HG03060 (cell line): ENCODE measurements around the gene TMEM59.

ENCODE experiments used
- ATAC-seq: cut with Tn5 transposase; IDR thresholded peaks from one replicate; pipeline ENCODE4 v1.9.1; 2021; ENCODE audit warnings: low read depth, moderate number of reproducible peaks; ENCODE audit not compliant: unreplicated experiment

The TMEM59 gene

DNA sequence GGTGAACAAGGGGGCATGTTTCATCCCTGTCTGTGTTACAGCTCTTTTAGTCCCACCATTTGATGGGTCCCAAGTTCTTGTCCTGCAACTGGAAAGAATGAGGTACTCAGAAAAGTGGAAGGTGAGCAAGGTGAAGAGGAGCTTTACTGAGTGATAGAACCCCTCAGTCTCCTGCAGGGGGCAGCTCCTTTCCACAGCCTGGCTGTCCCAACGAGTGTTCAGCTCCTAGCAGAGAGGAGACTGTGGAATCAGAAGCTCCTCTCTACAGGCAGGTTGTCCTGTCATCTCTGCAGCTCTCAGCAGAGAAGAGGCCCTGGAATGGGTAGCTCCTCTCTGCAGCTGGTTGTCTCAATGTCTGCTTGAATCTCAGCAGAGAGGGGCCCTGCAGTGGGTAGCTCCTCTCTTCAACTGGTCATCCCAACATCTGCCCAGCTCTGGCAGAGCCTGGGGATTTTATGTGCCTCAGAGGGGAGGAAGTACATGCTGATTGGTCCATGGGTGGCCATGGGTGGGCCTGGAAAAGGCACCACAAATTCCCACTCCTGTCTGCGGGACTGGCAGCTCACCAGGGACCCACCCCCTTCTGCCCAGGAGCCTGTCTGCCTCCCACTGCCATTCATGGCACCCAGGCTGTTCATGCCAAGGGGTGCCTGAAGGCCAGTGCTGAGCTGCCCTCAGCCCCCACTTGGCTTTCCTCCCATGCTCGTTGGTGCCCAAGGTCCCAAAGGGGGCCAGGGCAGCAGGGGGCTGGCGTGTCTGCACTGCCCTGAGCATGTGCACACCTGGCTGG, 60.7 kb downstream of the TMEM59 start:
- no peak for ATAC-seq

DNA sequence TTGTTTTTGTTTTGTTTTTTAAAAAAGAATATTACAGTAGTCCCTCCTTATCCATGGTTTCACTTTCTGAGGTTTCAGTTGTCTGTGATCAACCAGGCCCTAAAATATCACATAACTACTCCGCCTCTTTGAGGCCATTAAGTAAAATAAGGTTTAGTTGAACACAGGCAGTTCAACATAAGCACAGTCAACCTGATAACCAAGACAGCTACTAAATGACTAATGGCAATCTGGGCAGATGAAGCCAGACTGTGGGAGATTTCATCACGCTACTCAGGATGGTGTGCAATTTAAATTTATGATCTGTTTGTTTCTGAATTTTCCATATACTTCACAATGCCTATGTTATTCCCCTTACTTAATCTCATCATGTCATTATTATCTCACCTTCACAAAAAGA, 65.1 kb downstream of the TMEM59 start:
- ATAC-seq, result no peak

DNA sequence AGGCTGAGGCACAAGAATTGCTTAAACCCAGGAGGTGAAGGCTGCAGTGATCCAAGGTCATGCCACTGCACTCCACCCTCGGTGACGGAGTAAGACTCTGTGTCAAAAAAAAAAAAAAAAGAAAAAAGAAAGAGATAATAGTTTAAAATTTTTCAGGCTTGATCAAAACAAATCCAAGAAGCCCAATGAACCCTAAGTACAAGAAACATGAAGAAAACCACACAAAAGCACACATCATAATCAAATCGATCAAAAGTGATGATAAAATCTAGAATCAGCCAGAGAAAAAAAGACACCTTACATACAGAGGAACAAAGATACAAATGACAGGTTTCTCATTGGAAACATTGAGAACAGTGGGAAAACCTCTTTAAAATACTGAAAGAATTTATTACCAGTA, 66.5 kb downstream of the TMEM59 start:
- no peak for ATAC-seq

DNA sequence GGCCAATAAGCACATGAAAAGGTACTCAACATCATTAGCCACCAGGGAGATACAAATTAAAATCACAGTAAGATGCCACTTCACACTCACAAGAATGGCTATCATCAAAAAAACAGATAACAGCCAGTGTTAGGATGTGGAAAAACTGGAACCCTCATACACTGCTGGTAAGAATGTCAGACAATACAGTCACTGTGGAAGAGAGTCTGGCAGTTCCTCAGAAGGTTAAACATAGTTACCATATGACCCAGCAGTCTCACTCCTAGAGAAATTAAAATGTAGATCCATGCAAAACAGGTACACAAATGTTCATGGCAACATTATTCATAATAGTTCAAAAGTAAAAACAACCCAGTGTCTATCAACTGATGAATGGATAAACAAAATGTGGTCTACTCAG, 68.3 kb downstream of the TMEM59 start:
- ATAC-seq, result no peak

DNA sequence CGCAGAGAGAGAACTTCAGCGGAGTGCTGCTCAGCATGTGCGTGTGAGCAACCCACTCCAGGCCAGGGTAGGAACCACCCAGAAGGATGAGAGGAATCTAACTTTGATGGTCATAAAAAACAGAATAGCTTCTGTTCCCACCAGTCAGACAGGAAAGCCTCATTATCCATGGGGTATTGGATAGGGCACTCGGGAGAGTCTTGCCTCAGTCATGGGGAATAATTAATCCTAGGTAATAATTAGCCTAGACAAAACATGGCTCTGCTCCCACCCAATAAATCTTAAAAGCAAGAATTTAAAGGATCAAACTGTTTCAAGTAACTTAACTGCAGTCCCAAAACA, 70.3 kb downstream of the TMEM59 start:
- no peak for ATAC-seq

DNA sequence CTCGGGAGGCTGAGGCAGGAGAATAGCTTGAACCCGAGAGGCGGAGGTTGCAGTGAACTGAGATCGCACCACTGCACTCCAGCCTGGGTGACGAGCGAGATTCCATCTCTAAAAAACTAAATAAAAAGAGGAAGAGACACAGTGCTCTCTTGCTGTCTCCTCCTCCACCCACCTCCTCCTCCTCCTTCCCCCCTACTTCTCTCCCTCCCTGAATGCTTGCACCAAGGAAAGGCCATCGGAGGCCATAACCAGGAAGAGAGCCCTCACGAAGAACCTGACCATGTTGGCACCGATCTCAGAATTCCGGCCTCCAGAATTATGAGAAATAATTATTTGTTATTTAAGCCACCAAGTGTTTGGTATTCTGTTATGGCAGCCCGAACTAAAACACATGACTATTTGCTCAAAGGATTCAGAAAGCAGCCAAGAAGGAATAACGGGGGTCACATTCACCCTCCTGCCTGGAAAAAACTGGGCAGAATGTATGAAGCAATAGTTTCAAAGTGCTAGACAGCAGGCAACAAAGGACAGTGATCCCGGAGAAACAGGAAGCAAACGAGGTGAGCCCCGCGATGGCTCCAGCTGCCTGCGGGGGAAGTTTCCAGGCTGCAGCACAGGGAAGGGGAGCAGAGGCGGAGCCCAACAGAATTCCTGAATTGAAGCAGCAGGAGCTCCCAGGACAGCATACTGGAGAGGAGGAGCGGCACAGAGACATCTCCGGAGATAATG, 70.8 kb downstream of the TMEM59 start:
- ATAC-seq, result no peak

DNA sequence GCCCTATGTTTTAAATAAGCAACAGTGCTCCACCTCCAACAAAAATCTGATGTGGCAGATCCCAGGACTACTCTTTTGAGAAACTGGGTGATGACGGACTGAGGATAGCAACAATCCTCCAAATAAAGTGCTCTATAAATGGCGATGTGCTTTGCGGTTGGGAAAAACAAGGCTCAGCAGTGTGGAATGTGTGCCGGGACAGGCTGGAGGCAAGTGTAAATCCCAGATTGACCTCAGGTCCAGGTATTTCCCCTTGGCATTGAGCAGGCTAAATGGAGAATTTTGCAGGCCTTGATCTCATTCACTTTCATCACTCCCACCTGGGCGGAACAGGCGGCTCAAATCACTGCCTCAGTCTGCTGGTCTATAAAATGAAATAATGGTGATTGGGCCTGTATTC, 71.8 kb downstream of the TMEM59 start:
- no peak for ATAC-seq

DNA sequence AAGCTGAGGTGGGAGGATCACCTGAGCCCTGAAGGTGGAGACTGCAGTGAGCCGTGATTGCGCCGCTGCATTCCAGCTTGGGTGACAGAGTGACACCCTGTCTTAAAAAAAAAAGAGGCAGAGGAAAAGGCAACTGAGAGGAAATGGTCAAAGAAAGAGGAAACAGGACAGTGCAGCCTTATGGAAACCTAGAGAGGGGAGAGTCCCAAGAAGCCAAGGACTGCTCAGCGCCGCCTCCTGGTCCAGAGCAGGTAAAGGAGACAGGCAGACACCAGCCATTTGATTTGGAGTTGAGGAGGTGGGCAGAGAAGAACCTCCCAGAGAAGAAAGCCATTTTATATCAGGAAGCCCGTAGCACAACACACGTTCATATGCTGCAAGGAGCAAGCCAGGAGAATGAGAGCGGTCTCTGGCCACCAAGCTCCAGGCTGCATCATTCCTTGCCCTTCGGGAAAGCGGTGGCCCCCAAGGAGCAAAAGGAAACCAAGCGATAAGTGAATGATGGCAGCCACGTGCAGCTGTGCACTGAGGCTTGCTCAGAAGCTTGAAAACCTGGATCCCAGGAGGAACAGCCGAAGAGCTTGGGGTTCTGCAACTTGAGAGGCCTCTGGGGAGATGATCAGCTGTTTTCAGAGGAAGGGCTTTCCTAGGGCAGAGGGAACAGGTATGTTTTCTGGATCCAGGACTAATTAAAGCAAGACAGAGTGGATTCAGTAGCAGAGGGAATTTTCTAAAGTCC, 73.1 kb downstream of the TMEM59 start:
- no peak for ATAC-seq
